Activated CD4-positive, alpha-beta T cell treated with anti-CD3 and anti-CD28 coated beads for 24 hours (primary cell): ENCODE measurements around the gene PPCDC.
"Not testable (repeated sequence)": the region's sequence is repeated elsewhere in the genome, so short reads cannot be mapped to it uniquely, and the experiment has no call there.

Source experiments
- DNase-seq, 2 donors: peaks; one replicate each; pipeline ENCODE4 v3.0.0-alpha.2; 2020; ENCODE audit warnings: low read depth in 2 of 2

PPCDC gene

GRCh38 chr15:75065851-75066509 is 42.6 kb downstream of the PPCDC start:
- no peak for DNase-seq

GRCh38 chr15:75067123-75067830 is 43.9 kb downstream of the PPCDC start:
- peak in 1 of 2 donors; percentile 9 for DNase-seq

GRCh38 chr15:75068748-75069147 is 45.4 kb downstream of the PPCDC start:
- no peak for DNase-seq

GRCh38 chr15:75069301-75069925 is 46.0 kb downstream of the PPCDC start:
- no peak for DNase-seq

GRCh38 chr15:75070674-75071073 is 47.3 kb downstream of the PPCDC start:
- no peak for DNase-seq

- no peak for DNase-seq
Measured at GRCh38 chr15:75073197-75073596, 49.8 kb downstream of the PPCDC start.

GRCh38 chr15:75076277-75076676 is 52.9 kb downstream of the PPCDC start:
- no peak for DNase-seq

- DNase-seq = not testable (repeated sequence)
Measured at GRCh38 chr15:75077551-75077961, 54.2 kb downstream of the PPCDC start.

GRCh38 chr15:75081150-75081549 is 57.8 kb downstream of the PPCDC start:
- DNase-seq = no peak

- no peak for DNase-seq
Measured at GRCh38 chr15:75082689-75083088, 59.3 kb downstream of the PPCDC start.

- DNase-seq = not testable (repeated sequence)
Measured at GRCh38 chr15:75085708-75086107, 62.3 kb downstream of the PPCDC start.

- no peak for DNase-seq
Measured at GRCh38 chr15:75089456-75090387, 66.3 kb downstream of the PPCDC start.

- DNase-seq = no peak
Measured at GRCh38 chr15:75090388-75090734, 67.0 kb downstream of the PPCDC start.

GRCh38 chr15:75091814-75092213 is 68.4 kb downstream of the PPCDC start:
- no peak for DNase-seq

- not testable (repeated sequence) for DNase-seq
Measured at GRCh38 chr15:75094961-75095478, 71.6 kb downstream of the PPCDC start.

- DNase-seq = no peak
Measured at GRCh38 chr15:75095594-75095993, 72.2 kb downstream of the PPCDC start.

- DNase-seq = no peak
Measured at GRCh38 chr15:75097939-75098338, 74.5 kb downstream of the PPCDC start.

- no peak for DNase-seq
Measured at GRCh38 chr15:75098404-75098803, 75.0 kb downstream of the PPCDC start.
